ENCODE results near the gene CIITA.

CIITA gene

GRCh38 chr16:10947211-10947787 lies 70.3 kb downstream of the CIITA start:
- Histone ChIP-seq H4K20me1 (ENCODE audit: control insufficient read depth, insufficient read depth, low read depth, low read length) (peaks cover 10% of the 10 kb centered on the region; the same call in 1 of the 2 replicates), H3F3A (ENCODE audit: control insufficient read depth, insufficient read depth) (peaks cover 11% of the 10 kb centered on the region), H3K4me1 (ENCODE audit: control insufficient read depth, low read length) (peaks cover 63% of the 10 kb centered on the region), H3K9me2 (replicated peaks; ENCODE audit: control insufficient read depth, low read length) (no peaks in the 10 kb centered on the region), H3K4me3 (ENCODE audit: low read length) (no peak overlapping the region), H3K79me2 (ENCODE audit: control insufficient read depth, low read length) (peaks cover 75% of the 10 kb centered on the region), H3K27ac (ENCODE audit: low read depth, low read length) (no peak overlapping the region), H3K27me3 (ENCODE audit: control insufficient read depth, low read length) (no peaks in the 10 kb centered on the region), H3K9me3 (ENCODE audit: control insufficient read depth, insufficient read depth, low read length) (no peaks in the 10 kb centered on the region), H3K36me3 (ENCODE audit: control insufficient read depth, low read length) (peaks cover 5% of the 10 kb centered on the region), H3K4me2 (ENCODE audit: low read length) (peak overlapping the region; percentile 1; the same call in 1 of the 2 replicates)
- peak; percentile 25 for TF ChIP-seq CTCF (IDR thresholded peaks at IDR 0.05; ENCODE audit: low read depth, low read length, poor library complexity, severe bottlenecking)
- no peak for TF ChIP-seq EZH2phosphoT487 (IDR thresholded peaks at IDR 0.05; ENCODE audit: borderline replicate concordance, low read length)

- Histone ChIP-seq H3F3A (ENCODE audit: control insufficient read depth, insufficient read depth) (peaks cover 8% of the 10 kb centered on the region), H3K4me1 (ENCODE audit: control insufficient read depth, low read length) (peaks cover 59% of the 10 kb centered on the region), H3K9me2 (replicated peaks; ENCODE audit: control insufficient read depth, low read length) (no peaks in the 10 kb centered on the region), H3K4me3 (ENCODE audit: low read length) (peak overlapping the region; percentile 52), H3K27me3 (ENCODE audit: control insufficient read depth, low read length) (no peaks in the 10 kb centered on the region), H3K79me2 (ENCODE audit: control insufficient read depth, low read length) (peaks cover 92% of the 10 kb centered on the region), H3K4me2 (ENCODE audit: low read length) (peak overlapping the region; percentile 69), H4K20me1 (ENCODE audit: control insufficient read depth, insufficient read depth, low read depth, low read length) (peaks cover 10% of the 10 kb centered on the region; the same call in 1 of the 2 replicates), H3K9me3 (ENCODE audit: control insufficient read depth, insufficient read depth, low read length) (no peaks in the 10 kb centered on the region), H3K36me3 (ENCODE audit: control insufficient read depth, low read length) (peaks cover 5% of the 10 kb centered on the region), H3K27ac (ENCODE audit: low read depth, low read length) (peak overlapping the region; percentile 16; the same call in 1 of the 2 replicates)
- TF ChIP-seq EZH2phosphoT487 (IDR thresholded peaks at IDR 0.05; ENCODE audit: borderline replicate concordance, low read length), result no peak
- TF ChIP-seq CTCF (IDR thresholded peaks at IDR 0.05; ENCODE audit: low read depth, low read length, poor library complexity, severe bottlenecking), result peak; percentile 55
Measured at GRCh38 chr16:10949424-10949970, 72.5 kb downstream of the CIITA start.

DNA sequence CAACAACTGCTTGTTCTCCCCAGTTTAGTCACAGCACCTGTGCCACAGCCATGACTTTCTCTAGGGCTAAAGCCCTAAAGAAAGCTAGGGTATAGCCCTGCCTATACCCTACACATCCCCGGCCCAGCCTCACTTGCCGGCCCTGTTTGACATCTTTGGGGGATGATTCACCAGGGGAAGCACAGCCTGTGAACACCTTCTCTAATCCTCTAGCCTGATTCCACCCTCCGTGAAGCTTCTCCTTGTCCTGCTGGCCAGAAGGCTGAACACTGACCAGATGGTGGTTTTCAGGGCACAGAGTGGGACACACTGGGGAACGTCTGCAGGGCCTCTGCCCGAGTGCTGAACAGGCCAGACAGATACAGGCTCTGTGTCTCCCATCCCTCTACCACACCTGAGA lies 73.4 kb downstream of the CIITA start:
- H3F3A ChIP-seq (ENCODE audit: control insufficient read depth, insufficient read depth), result peaks cover 8% of the 10 kb centered on the region
- no peaks in the 10 kb centered on the region for H3K9me2 ChIP-seq (replicated peaks; ENCODE audit: control insufficient read depth, low read length)
- no peak overlapping the region for H3K27ac ChIP-seq (ENCODE audit: low read depth, low read length)
- peaks cover 14% of the 10 kb centered on the region; the same call in 1 of the 2 replicates for H4K20me1 ChIP-seq (ENCODE audit: control insufficient read depth, insufficient read depth, low read depth, low read length)
- H3K4me1 ChIP-seq (ENCODE audit: control insufficient read depth, low read length), result peaks cover 61% of the 10 kb centered on the region
- peaks cover 5% of the 10 kb centered on the region for H3K36me3 ChIP-seq (ENCODE audit: control insufficient read depth, low read length)
- H3K79me2 ChIP-seq (ENCODE audit: control insufficient read depth, low read length), result peaks cover 92% of the 10 kb centered on the region
- H3K9me3 ChIP-seq (ENCODE audit: control insufficient read depth, insufficient read depth, low read length), result no peaks in the 10 kb centered on the region
- no peak overlapping the region for H3K4me3 ChIP-seq (ENCODE audit: low read length)
- no peaks in the 10 kb centered on the region for H3K27me3 ChIP-seq (ENCODE audit: control insufficient read depth, low read length)
- H3K4me2 ChIP-seq (ENCODE audit: low read length), result peak overlapping the region; percentile 69
- TF ChIP-seq EZH2phosphoT487 (IDR thresholded peaks at IDR 0.05; ENCODE audit: borderline replicate concordance, low read length) (no peak), CTCF (IDR thresholded peaks at IDR 0.05; ENCODE audit: low read depth, low read length, poor library complexity, severe bottlenecking) (no peak)

Measured in DOHH2 (cell line).